GM06990 (cell line): ENCODE results near the gene TNNT1.
A peak's percentile ranks its signal among the peaks of the same experiment; 100 is the strongest.

Experiments used
- DNase-seq: peaks from one replicate; pipeline ENCODE4 v3.0.0-alpha.2; 2011; ENCODE audit not compliant: insufficient read length; ENCODE audit errors: extremely low read depth
- H3K27me3 ChIP-seq: replicated peaks from 2 replicates; pipeline ENCODE4 v1.6.0; 2011; ENCODE audit warnings: low read length; ENCODE audit not compliant: control insufficient read depth, insufficient read depth
- H3K36me3 ChIP-seq: 2 replicates; pipeline ENCODE4 v1.5.1; 2011; ENCODE audit warnings: low read length; ENCODE audit not compliant: control insufficient read depth, insufficient read depth
- H3K4me3 ChIP-seq: replicated peaks from 2 replicates; pipeline ENCODE4 v1.5.1; 2011; ENCODE audit warnings: low read depth, mild to moderate bottlenecking, control low read depth, low read length
- TF ChIP-seq, protein P1 (sequence below): IDR thresholded peaks from 2 replicates; pipeline ENCODE4 v1.5.1; 2011; ENCODE audit warnings: low read length, control low read depth, mild to moderate bottlenecking, inconsistent platforms; ENCODE audit not compliant: insufficient read depth, poor library complexity, severe bottlenecking

The TNNT1 gene

DNA sequence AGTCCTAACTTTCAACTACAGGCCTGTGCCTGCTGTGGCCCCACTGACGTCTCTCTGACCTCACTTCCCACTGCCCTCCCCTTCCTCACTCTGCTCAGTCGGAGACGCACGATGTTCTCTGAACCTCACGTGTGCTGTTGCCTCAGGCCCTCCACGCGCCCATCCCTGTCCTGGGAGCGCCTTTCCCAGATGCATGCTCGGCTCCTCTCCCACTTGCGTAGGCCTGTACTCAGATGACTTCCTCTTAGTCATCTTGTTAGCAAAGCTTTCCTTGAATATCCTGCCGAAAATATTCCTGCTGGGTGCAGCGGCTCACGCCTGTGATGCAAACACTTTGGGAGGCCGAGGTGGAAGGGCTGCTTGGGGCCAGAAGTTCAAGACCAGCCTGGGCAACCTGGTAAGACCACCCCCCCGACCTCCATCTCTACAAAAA, 40.4 kb upstream of the TNNT1 start:
- TF ChIP-seq, protein P1, sequence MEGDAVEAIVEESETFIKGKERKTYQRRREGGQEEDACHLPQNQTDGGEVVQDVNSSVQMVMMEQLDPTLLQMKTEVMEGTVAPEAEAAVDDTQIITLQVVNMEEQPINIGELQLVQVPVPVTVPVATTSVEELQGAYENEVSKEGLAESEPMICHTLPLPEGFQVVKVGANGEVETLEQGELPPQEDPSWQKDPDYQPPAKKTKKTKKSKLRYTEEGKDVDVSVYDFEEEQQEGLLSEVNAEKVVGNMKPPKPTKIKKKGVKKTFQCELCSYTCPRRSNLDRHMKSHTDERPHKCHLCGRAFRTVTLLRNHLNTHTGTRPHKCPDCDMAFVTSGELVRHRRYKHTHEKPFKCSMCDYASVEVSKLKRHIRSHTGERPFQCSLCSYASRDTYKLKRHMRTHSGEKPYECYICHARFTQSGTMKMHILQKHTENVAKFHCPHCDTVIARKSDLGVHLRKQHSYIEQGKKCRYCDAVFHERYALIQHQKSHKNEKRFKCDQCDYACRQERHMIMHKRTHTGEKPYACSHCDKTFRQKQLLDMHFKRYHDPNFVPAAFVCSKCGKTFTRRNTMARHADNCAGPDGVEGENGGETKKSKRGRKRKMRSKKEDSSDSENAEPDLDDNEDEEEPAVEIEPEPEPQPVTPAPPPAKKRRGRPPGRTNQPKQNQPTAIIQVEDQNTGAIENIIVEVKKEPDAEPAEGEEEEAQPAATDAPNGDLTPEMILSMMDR = no peak
- Histone ChIP-seq H3K4me3 (no peak overlapping the region), H3K36me3 (no peaks in the 10 kb centered on the region), H3K27me3 (no peaks in the 10 kb centered on the region; the same call in 1 of the 2 replicates)
- no peak for DNase-seq

GRCh38 chr19:55188625-55189024, 39.6 kb upstream of the TNNT1 start:
- no peak for DNase-seq
- Histone ChIP-seq H3K4me3 (no peak overlapping the region), H3K27me3 (no peaks in the 10 kb centered on the region; the same call in 1 of the 2 replicates), H3K36me3 (no peaks in the 10 kb centered on the region)
- TF ChIP-seq, protein P1 = no peak

DNA sequence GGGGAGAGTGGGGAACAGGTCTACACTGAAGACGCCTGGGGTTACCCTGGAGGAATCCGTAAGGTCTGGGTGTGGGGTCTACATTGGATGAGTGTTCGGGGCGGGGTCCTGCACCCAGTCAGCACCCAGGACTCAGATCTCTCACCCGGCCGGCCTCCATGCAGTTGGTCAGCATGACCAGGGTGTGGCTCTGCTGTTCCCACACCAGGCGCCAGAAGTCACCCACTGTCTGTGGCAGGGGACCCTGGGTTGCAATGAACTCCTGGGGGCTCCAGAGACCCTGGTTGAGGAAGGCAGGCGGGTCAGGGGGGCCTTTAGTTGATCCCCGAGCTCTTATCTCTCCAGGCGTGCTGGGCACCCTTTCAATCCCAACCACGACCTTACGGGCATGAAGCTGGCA, 37.1 kb upstream of the TNNT1 start:
- Histone ChIP-seq H3K4me3 (no peak overlapping the region), H3K36me3 (no peaks in the 10 kb centered on the region), H3K27me3 (no peaks in the 10 kb centered on the region; the same call in none of the 2 replicates)
- DNase-seq = no peak
- TF ChIP-seq, protein P1 = no peak

DNA sequence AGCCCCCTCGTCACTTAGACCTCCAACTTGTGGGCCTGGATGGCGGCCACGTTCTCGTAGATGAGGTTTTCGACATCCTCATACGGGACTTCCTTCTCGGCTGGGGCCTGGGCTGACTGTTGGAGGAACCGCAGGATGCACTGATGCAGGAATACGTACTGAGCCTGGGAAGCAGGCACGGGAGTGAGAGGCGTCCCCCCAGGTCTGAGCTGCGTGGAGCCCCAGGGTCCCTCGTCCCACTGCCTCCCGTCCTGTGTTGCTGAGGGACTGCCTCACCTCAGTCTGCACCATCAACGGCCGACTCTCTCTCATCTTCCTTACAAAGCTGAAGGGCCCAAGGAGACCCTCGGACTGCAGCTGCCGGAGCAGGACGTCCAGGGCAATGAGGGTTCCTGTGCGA, 32.7 kb upstream of the TNNT1 start:
- TF ChIP-seq, protein P1 = no peak
- H3K36me3 ChIP-seq = no peaks in the 10 kb centered on the region
- no peaks in the 10 kb centered on the region; the same call in none of the 2 replicates for H3K27me3 ChIP-seq
- H3K4me3 ChIP-seq = no peak overlapping the region
- no peak for DNase-seq

DNA sequence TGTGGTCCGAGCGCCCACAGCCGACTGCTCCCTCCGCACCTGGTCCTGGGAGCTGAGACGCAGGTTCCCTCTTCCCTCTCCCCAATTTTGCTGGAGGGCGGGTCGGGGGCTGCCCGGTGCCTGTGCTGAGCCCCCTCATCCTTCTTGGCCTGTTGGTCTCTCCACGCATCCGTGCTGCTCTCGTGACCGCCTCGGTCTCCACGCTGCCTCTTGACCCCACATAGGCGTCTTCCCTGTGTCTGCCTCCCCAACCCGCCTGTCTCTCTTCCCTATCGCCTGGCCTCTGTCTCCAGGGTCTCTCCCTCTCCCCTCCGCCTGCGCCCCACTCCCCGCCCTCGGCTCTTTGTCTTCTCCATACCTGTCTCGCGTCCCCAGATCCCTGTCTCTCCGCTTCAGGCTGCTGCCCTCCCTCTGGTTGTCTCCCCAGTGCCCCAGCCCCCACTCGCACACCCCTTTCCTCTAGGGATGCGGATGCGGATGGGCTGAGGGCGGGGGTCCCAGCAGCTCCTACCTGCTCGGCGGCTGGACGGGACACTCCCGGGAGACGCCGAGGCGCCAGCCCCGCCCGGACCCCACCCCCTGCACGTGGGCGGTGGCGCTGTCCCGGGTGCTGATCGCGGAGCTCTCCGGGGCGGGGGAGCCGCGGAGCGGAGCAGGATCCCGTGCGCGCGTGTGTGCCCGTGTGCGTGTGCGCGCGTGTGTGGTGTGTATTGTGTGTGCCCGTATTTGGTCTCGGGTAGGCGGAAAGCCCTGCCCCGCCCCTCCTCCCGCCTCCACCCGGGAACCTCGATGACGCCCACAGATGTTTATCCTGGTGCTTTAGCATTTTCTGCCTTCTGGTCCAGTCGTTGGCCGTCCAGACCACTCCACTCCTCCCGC, 30.8 kb upstream of the TNNT1 start, which contains the start of gene SYT5:
SYT5 (minus strand) TSS at position 684 of the 879 bp plus-strand sequence. CDS start 1,248 bp downstream, outside the sequence.
- H3K4me3 ChIP-seq = peak within 1 kb of the TSS; percentile 35
- DNase-seq = peak; percentile 47

More for the DNA sequence above, 30.8 kb upstream of the TNNT1 start, which contains the start of gene SYT5:
- TF ChIP-seq, protein P1 = no peak
- no peaks in the 10 kb centered on the region; the same call in none of the 2 replicates for H3K27me3 ChIP-seq
- H3K36me3 ChIP-seq = no peaks in the 10 kb centered on the region
